K562 (cell line): ENCODE results near the gene SAPCD1. TPM values are rescaled to one million over a fixed set of nuclear protein-coding genes. Genes with fewer than 3 reads are reported as not detected.

Experiments used
- ASH1L ChIP-seq: fragments of 450-650 bp; IDR thresholded peaks from 2 replicates; pipeline ENCODE4 v1.6.1; 2018; ENCODE audit warnings: borderline replicate concordance, mild to moderate bottlenecking, low read depth; ENCODE audit not compliant: partially characterized antibody
- CGGBP1 ChIP-seq: fragments of 250-450 bp; sonication (Bioruptor Pico); IDR thresholded peaks from 2 replicates; pipeline ENCODE4 v1.9.0; 2021; ENCODE audit warnings: mild to moderate bottlenecking
- CHD1 ChIP-seq: fragments of 200-600 bp; sonication (generic); IDR thresholded peaks from one replicate; pipeline ENCODE4 v1.6.1; 2012; ENCODE audit warnings: mild to moderate bottlenecking, moderate library complexity, low read length, inconsistent platforms
- CTBP1 ChIP-seq: fragments of 450-650 bp; IDR thresholded peaks from 2 replicates; pipeline ENCODE4 v1.6.1; 2016; ENCODE audit warnings: borderline replicate concordance
- E2F1 ChIP-seq: sonication (generic); formaldehyde crosslinking; IDR thresholded peaks from 2 replicates; pipeline ENCODE4 v1.8.1; 2023; ENCODE audit warnings: mild to moderate bottlenecking, missing genetic modification reagents, moderate library complexity
- ELF2 ChIP-seq: fragments of 250-450 bp; sonication (Bioruptor Pico); IDR thresholded peaks from 2 replicates; pipeline ENCODE4 v1.5.0; 2021; ENCODE audit warnings: mild to moderate bottlenecking
- HDGF ChIP-seq: fragments of 450-650 bp; IDR thresholded peaks from 2 replicates; pipeline ENCODE4 v1.6.1; 2016
- HIVEP1 ChIP-seq: fragments of 250-450 bp; sonication (Bioruptor Pico); IDR thresholded peaks from 2 replicates; pipeline ENCODE4 v1.4.0; 2020; ENCODE audit warnings: mild to moderate bottlenecking
- HMG20B ChIP-seq: fragments of 250-450 bp; sonication (Bioruptor Pico); IDR thresholded peaks from 2 replicates; pipeline ENCODE4 v1.5.0; 2021; ENCODE audit warnings: mild to moderate bottlenecking
- HOXB6 ChIP-seq: fragments of 250-450 bp; sonication (Bioruptor Pico); IDR thresholded peaks from 2 replicates; pipeline ENCODE4 v1.5.1; 2022; ENCODE audit warnings: mild to moderate bottlenecking, borderline replicate concordance
- MLX ChIP-seq, 2 experiments: fragments of 450-650 bp in 1 of 2; sonication (generic) in 1 of 2; formaldehyde crosslinking; conservative IDR thresholded peaks; 2 replicates each; pipeline versions ENCODE4 v1.4.0 to v1.8.1; 2020 to 2022; ENCODE audit warnings: mild to moderate bottlenecking in 1 of 2, missing genetic modification reagents in 1 of 2
- RBM39 ChIP-seq: fragments of 200-400 bp; formaldehyde crosslinking; optimal IDR thresholded peaks from 2 replicates; pipeline ENCODE3; 2018; ENCODE audit warnings: low read depth, low read length
- ZNF316 ChIP-seq: fragments of 450-650 bp; IDR thresholded peaks from 2 replicates; pipeline ENCODE4 v1.6.1; 2016
- ZNF41 ChIP-seq: fragments of 250-450 bp; sonication (Bioruptor Pico); conservative IDR thresholded peaks from 2 replicates; pipeline ENCODE4 v1.4.0; 2020; ENCODE audit warnings: mild to moderate bottlenecking
- ZNF518B ChIP-seq: fragments of 250-450 bp; sonication (Bioruptor Pico); IDR thresholded peaks from 2 replicates; pipeline ENCODE4 v1.5.0; 2021; ENCODE audit warnings: mild to moderate bottlenecking, moderate library complexity
- ZNF586 ChIP-seq: fragments of 450-650 bp; formaldehyde crosslinking; conservative IDR thresholded peaks from 2 replicates; pipeline ENCODE4 v1.4.0; 2020; ENCODE audit warnings: mild to moderate bottlenecking, moderate library complexity
- ZNF609 ChIP-seq: sonication (generic); formaldehyde crosslinking; IDR thresholded peaks from 2 replicates; pipeline ENCODE4 v1.8.1; 2023; ENCODE audit warnings: missing genetic modification reagents, mild to moderate bottlenecking, borderline replicate concordance
- polyA plus RNA-seq, 8 experiments: library from polyadenylated mRNA; depleted of rRNA in 4 of 8; stranded (reverse) in 5 of 8; unstranded in 3 of 8; fragments of >200 nt; fragmentation: Nextera tagmentation in 2 of 8; fragmentation: Illumina TruSeq in 1 of 8; extraction: Ambion mirVana in 2 of 8; extraction: Trizol in 1 of 8; gene quantifications; 2 replicates each; pipeline versions ENCODE4 v1.2.1 to v1.2.3, GENCODE V29; 2011 to 2014; ENCODE audit warnings: inconsistent platforms in 1 of 8, missing spikeins in 1 of 8
- total RNA-seq, 7 experiments: library from RNA; depleted of rRNA in 6 of 7; stranded (reverse); fragments of >200 nt in 6 of 7; fragmentation: Illumina TruSeq in 2 of 7; extraction: Trizol in 2 of 7; gene quantifications; 2 replicates each; pipeline versions ENCODE4 v1.2.1 to v1.2.3, GENCODE V29; 2011 to 2021; ENCODE audit warnings: low replicate concordance in 1 of 7

SAPCD1 gene
- total and polyA plus RNA-seq, 9 of the 15 experiments (the other 6 are each of a cell fraction or from before 2014, with no cell fraction given) = 2.6 to 30.2 (median 7.4) TPM

GRCh38 chr6:31734247-31734820 lies 28.1 kb upstream of the SAPCD1 start (continued):
- TF ChIP-seq ZNF609 (peak; percentile 86), CTBP1 (no peak), CGGBP1 (CRISPR knock-in tag) (0 out of 2 replicates have a peak, but pooled peaks have one; percentile 24), HMG20B (CRISPR knock-in tag) (no peak), CHD1 (peak; percentile 20), ZNF518B (CRISPR knock-in tag) (0 out of 2 replicates have a peak, but pooled peaks have one; percentile 12), MLX (CRISPR knock-in tag; conservative IDR thresholded peaks at IDR 0.05) (0 out of 4 replicates have a peak, but pooled peaks of 1 of the 2 experiments have one; percentile 19), ZNF316 (peak; percentile 78), HIVEP1 (CRISPR knock-in tag) (peak; percentile 19; the same call in 1 of the 2 replicates), E2F1 (peak; percentile 70; the same call in 1 of the 2 replicates), ASH1L (no peak), HDGF (no peak), ZNF41 (CRISPR knock-in tag) (no peak), HOXB6 (no peak), ZNF586 (CRISPR knock-in tag) (0 out of 2 replicates have a peak, but pooled peaks have one; percentile 5), ELF2 (CRISPR knock-in tag) (0 out of 2 replicates have a peak, but pooled peaks have one; percentile 41), RBM39 (peak; percentile 66)
